ENCODE data around the gene ROMO1.

GRCh38 chr20:35715652-35716051 is 16.4 kb downstream of the ROMO1 start:
- no peak for TF ChIP-seq EP300 (IDR thresholded peaks at IDR 0.05)
- TF ChIP-seq, protein P1, sequence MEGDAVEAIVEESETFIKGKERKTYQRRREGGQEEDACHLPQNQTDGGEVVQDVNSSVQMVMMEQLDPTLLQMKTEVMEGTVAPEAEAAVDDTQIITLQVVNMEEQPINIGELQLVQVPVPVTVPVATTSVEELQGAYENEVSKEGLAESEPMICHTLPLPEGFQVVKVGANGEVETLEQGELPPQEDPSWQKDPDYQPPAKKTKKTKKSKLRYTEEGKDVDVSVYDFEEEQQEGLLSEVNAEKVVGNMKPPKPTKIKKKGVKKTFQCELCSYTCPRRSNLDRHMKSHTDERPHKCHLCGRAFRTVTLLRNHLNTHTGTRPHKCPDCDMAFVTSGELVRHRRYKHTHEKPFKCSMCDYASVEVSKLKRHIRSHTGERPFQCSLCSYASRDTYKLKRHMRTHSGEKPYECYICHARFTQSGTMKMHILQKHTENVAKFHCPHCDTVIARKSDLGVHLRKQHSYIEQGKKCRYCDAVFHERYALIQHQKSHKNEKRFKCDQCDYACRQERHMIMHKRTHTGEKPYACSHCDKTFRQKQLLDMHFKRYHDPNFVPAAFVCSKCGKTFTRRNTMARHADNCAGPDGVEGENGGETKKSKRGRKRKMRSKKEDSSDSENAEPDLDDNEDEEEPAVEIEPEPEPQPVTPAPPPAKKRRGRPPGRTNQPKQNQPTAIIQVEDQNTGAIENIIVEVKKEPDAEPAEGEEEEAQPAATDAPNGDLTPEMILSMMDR (IDR thresholded peaks at IDR 0.05), result no peak
- no peak for TF ChIP-seq POLR2A (IDR thresholded peaks at IDR 0.05)
